ENCODE data around the gene NAA38.

DNA sequence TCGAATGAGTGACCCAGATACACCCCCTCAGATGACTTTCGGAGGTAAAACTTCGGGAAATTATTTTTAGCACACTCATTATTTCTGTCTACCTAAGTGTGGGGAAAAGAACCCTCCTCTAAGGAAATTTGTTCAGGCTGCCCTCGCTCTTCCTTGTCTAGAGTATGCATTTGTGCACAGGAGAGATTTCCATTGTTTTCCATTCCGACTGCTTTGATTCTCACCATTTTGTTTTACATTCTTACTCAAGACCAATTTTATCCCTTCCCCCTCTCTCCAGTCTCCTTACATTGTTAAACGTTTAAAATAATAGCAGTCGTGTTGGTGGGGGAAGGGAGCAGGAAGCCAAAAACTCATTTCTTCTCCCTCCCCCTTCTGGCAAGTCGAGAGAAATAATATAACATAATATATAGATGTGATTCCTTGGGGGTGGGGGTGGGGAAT, 29.7 kb upstream of the NAA38 start:
- TF ChIP-seq POLR2A (IDR thresholded peaks at IDR 0.05), result no peak
- TF ChIP-seq, protein P1, sequence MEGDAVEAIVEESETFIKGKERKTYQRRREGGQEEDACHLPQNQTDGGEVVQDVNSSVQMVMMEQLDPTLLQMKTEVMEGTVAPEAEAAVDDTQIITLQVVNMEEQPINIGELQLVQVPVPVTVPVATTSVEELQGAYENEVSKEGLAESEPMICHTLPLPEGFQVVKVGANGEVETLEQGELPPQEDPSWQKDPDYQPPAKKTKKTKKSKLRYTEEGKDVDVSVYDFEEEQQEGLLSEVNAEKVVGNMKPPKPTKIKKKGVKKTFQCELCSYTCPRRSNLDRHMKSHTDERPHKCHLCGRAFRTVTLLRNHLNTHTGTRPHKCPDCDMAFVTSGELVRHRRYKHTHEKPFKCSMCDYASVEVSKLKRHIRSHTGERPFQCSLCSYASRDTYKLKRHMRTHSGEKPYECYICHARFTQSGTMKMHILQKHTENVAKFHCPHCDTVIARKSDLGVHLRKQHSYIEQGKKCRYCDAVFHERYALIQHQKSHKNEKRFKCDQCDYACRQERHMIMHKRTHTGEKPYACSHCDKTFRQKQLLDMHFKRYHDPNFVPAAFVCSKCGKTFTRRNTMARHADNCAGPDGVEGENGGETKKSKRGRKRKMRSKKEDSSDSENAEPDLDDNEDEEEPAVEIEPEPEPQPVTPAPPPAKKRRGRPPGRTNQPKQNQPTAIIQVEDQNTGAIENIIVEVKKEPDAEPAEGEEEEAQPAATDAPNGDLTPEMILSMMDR (IDR thresholded peaks at IDR 0.05 in 8 of 11, conservative IDR thresholded peaks at IDR 0.05 in 3 of 11), result peak in 1 of 11 experiments; percentile 30
